K562 (cell line): ENCODE results near the gene SPATS1. TPM values are rescaled to one million over a fixed set of nuclear protein-coding genes. Genes with fewer than 3 reads are reported as not detected.
A peak's percentile ranks its signal among the peaks of the same experiment; 100 is the strongest.

ENCODE experiments used
- ATAC-seq: fragments of 200-7000 bp; cut with Tn5 transposase; 3 replicates; pipeline ENCODE4 v1.9.1; 2020; ENCODE audit warnings: moderate library complexity
- BruUV-seq: library from RNA; stranded (reverse); fragments of 400-500 nt; replicated peaks from 2 replicates; lab custom pipeline; 2021; lab: Mats Ljungman, UMichigan
- CTCF ChIA-PET: fragments of 300-600 bp; formaldehyde crosslinking; extraction: SDS; loops from one replicate; lab custom pipeline; 2021; ENCODE audit warnings: low intra/inter-chr PET ratio; lab: Yijun Ruan, JAX
- POLR2A ChIA-PET: fragments of 300-600, 350-650 bp; sonication (Branson Sonifier 250); formaldehyde crosslinking; extraction: SDS; loops from one replicate; lab custom pipeline; 2021; ENCODE audit warnings: antibody characterized with exemption, inconsistent platforms; lab: Yijun Ruan, JAX
- DNase-seq, 4 experiments: peaks; one replicate each; pipeline versions ENCODE4 v3.0.0 to v3.0.0-alpha.2; 2011 to 2018; ENCODE audit warnings: low spot score in 3 of 4, mixed read lengths in 3 of 4; ENCODE audit errors: extremely low read depth in 1 of 4
- FAIRE-seq: peaks from 2 replicates; lab custom pipeline; 2011; peaks lifted over from hg19 to GRCh38; lab: Jason Lieb, UNC
- H2AFZ ChIP-seq: 2 replicates; pipeline ENCODE4 v1.6.0; 2011; ENCODE audit warnings: low read depth, low read length, control low read depth, inconsistent platforms
- H3K27ac ChIP-seq: fragments of 200-600 bp; 3 replicates; pipeline ENCODE4 v1.8.0; 2011; ENCODE audit warnings: low read depth, mild to moderate bottlenecking, control low read depth, inconsistent platforms, low read length, moderate library complexity, mixed read lengths; ENCODE audit errors: extremely low read depth
- H3K27me3 ChIP-seq, 2 experiments: fragments of 300-600 bp in 1 of 2; 2 replicates in 1 of 2; 3 replicates in 1 of 2; pipeline versions ENCODE4 v1.6.0 to v1.8.0; 2011; ENCODE audit warnings: inconsistent platforms in 2 of 2, low read length in 2 of 2, mild to moderate bottlenecking in 1 of 2, mixed read lengths in 1 of 2, moderate library complexity in 1 of 2; ENCODE audit not compliant: control insufficient read depth in 2 of 2, insufficient read depth in 2 of 2
- H3K36me3 ChIP-seq: fragments of 300-600 bp; 3 replicates; pipeline ENCODE4 v1.8.0; 2011; ENCODE audit warnings: mild to moderate bottlenecking, low read length, inconsistent platforms; ENCODE audit not compliant: control insufficient read depth, insufficient read depth
- H3K4me1 ChIP-seq, 2 experiments: fragments of 200-600 bp in 1 of 2; replicated peaks in 1 of 2; 2 replicates in 1 of 2; 3 replicates in 1 of 2; pipeline versions ENCODE4 v1.5.1 to v1.8.0; 2011; ENCODE audit warnings: inconsistent platforms in 2 of 2, low read length in 2 of 2, mild to moderate bottlenecking in 1 of 2, mixed read lengths in 1 of 2, moderate library complexity in 1 of 2; ENCODE audit not compliant: control insufficient read depth in 2 of 2, insufficient read depth in 2 of 2
- H3K4me2 ChIP-seq: 2 replicates; pipeline ENCODE4 v1.6.1; 2011; ENCODE audit warnings: low read length, control low read depth, inconsistent platforms, mixed read lengths; ENCODE audit not compliant: insufficient read depth
- H3K4me3 ChIP-seq: fragments of 200-600 bp; sonication (generic), shearing (Covaris generic); 2 replicates; pipeline ENCODE4 v1.5.1; 2016; ENCODE audit warnings: control low read depth, inconsistent platforms
- H3K79me2 ChIP-seq: fragments of 200-600 bp; 3 replicates; pipeline ENCODE4 v1.8.0; 2011; ENCODE audit warnings: low read length, inconsistent platforms; ENCODE audit not compliant: control insufficient read depth, insufficient read depth
- H3K9ac ChIP-seq, 2 experiments: 2 replicates each; pipeline versions ENCODE4 v1.6.0 to v1.6.1; 2011; ENCODE audit warnings: low read depth in 2 of 2, low read length in 2 of 2, control low read depth in 1 of 2, inconsistent platforms in 1 of 2, mild to moderate bottlenecking in 1 of 2, mixed read lengths in 1 of 2; ENCODE audit not compliant: insufficient read depth in 1 of 2
- H3K9me1 ChIP-seq: one replicate; pipeline ENCODE4 v1.6.0; 2011; ENCODE audit warnings: inconsistent platforms, mild to moderate bottlenecking, low read length, moderate library complexity; ENCODE audit not compliant: control insufficient read depth, insufficient read depth
- H3K9me3 ChIP-seq: replicated peaks from 2 replicates; pipeline ENCODE4 v1.5.1; 2011; ENCODE audit warnings: low read depth, low read length, inconsistent platforms; ENCODE audit not compliant: control insufficient read depth, insufficient read depth
- H4K20me1 ChIP-seq: replicated peaks from 2 replicates; pipeline ENCODE4 v1.6.1; 2011; ENCODE audit warnings: low read length, inconsistent platforms, mixed read lengths; ENCODE audit not compliant: control insufficient read depth, insufficient read depth
- CEBPB ChIP-seq: fragments of 450-650 bp; IDR thresholded peaks from 2 replicates; pipeline ENCODE4 v1.6.1; 2016; ENCODE audit warnings: missing genetic modification characterization, missing compliant biosample characterization
- FOXJ2 ChIP-seq: fragments of 200-800 bp; sonication (Bioruptor generic); IDR thresholded peaks from 2 replicates; pipeline ENCODE4 v1.6.1; 2016; ENCODE audit warnings: missing genetic modification characterization, missing compliant biosample characterization
- HMG20A ChIP-seq: fragments of 450-650 bp; formaldehyde crosslinking; conservative IDR thresholded peaks from 2 replicates; pipeline ENCODE4 v1.4.0; 2020; ENCODE audit warnings: mild to moderate bottlenecking, mixed read lengths
- KLF1 ChIP-seq: fragments of 450-650 bp; IDR thresholded peaks from 2 replicates; pipeline ENCODE4 v1.6.1; 2016; ENCODE audit warnings: missing genetic modification characterization, missing compliant biosample characterization
- NFATC3 ChIP-seq: fragments of 450-650 bp; IDR thresholded peaks from 2 replicates; pipeline ENCODE4 v1.6.1; 2017; ENCODE audit warnings: mild to moderate bottlenecking
- NRF1 ChIP-seq, 2 experiments: fragments of 450-650 bp; IDR thresholded peaks in 1 of 2; conservative IDR thresholded peaks in 1 of 2; 2 replicates each; pipeline ENCODE4 v1.6.1; 2014; ENCODE audit warnings: mild to moderate bottlenecking in 2 of 2
- RUNX1 ChIP-seq: sonication (generic); IDR thresholded peaks from 2 replicates; pipeline ENCODE4 v1.6.1; 2016; ENCODE audit warnings: antibody characterized with exemption, low read depth
- SREBF1 ChIP-seq: fragments of 150-350 bp; IDR thresholded peaks from 2 replicates; pipeline ENCODE4 v1.6.1; 2014; ENCODE audit warnings: antibody characterized with exemption, low read depth, low read length, borderline replicate concordance
- TCFL5 ChIP-seq: fragments of 250-450 bp; sonication (Bioruptor Pico); conservative IDR thresholded peaks from 2 replicates; pipeline ENCODE4 v1.6.1; 2021; ENCODE audit warnings: mild to moderate bottlenecking, moderate library complexity, matching md5 sums
- ZBTB1 ChIP-seq: sonication (generic); formaldehyde crosslinking; IDR thresholded peaks from 2 replicates; pipeline ENCODE4 v1.8.1; 2023; ENCODE audit warnings: missing genetic modification reagents, low read depth, mild to moderate bottlenecking, borderline replicate concordance
- ZKSCAN8 ChIP-seq: fragments of 200-800 bp; sonication (Bioruptor generic); IDR thresholded peaks from 2 replicates; pipeline ENCODE4 v1.6.1; 2016; ENCODE audit warnings: missing genetic modification characterization, missing compliant biosample characterization
- ZNF146 ChIP-seq: IDR thresholded peaks from one replicate; pipeline ENCODE4 v1.6.1; 2018; ENCODE audit warnings: missing compliant biosample characterization; ENCODE audit not compliant: unreplicated experiment
- WGBS: fragments of 100-300 bp; shearing (Covaris generic); methylation state at CpG from one replicate; pipeline ENCODE4 v1.1.6; 2016; ENCODE audit warnings: low coverage, mixed read lengths; ENCODE audit not compliant: insufficient coverage; ENCODE audit errors: missing lambda C conversion rate; 5-methylcytosine and 5-hydroxymethylcytosine counted together
- in situ Hi-C: fragments of 300-500 bp; cut with MboI; formaldehyde crosslinking; loops from 4 replicates; pipeline ENCODE4 v1.15.0; 2018; ENCODE audit warnings: inconsistent platforms, mixed read lengths
- intact Hi-C: fragments of 100-400 bp; cut with micrococcal nuclease; formaldehyde crosslinking; loops from 2 replicates; pipeline ENCODE4 v1.14.2; 2022
- polyA plus RNA-seq, 8 experiments: library from polyadenylated mRNA; depleted of rRNA in 4 of 8; stranded (reverse) in 5 of 8; unstranded in 3 of 8; fragments of >200 nt; fragmentation: Nextera tagmentation in 2 of 8; fragmentation: Illumina TruSeq in 1 of 8; extraction: Ambion mirVana in 2 of 8; extraction: Trizol in 1 of 8; gene quantifications; 2 replicates each; pipeline versions ENCODE4 v1.2.1 to v1.2.3, GENCODE V29; 2011 to 2014; ENCODE audit warnings: inconsistent platforms in 1 of 8, missing spikeins in 1 of 8
- total RNA-seq, 7 experiments: library from RNA; depleted of rRNA in 6 of 7; stranded (reverse); fragments of >200 nt in 6 of 7; fragmentation: Illumina TruSeq in 2 of 7; extraction: Trizol in 2 of 7; gene quantifications; 2 replicates each; pipeline versions ENCODE4 v1.2.1 to v1.2.3, GENCODE V29; 2011 to 2021; ENCODE audit warnings: low replicate concordance in 1 of 7
- TF ChIP-seq, protein P1 (sequence below), 3 experiments: IDR thresholded peaks in 2 of 3; conservative IDR thresholded peaks in 1 of 3; 2 replicates each; pipeline ENCODE4 v1.5.1; 2011 to 2012; ENCODE audit warnings: low read length in 3 of 3, mild to moderate bottlenecking in 3 of 3, control low read depth in 2 of 3, improper control_type of control experiment in 1 of 3, inconsistent platforms in 1 of 3, low read depth in 1 of 3, mixed read lengths in 1 of 3, moderate library complexity in 1 of 3; ENCODE audit not compliant: insufficient read depth in 2 of 3

The SPATS1 gene
- total and polyA plus RNA-seq, 9 of the 15 experiments (the other 6 are each of a cell fraction or from before 2014, with no cell fraction given) = not detected

DNA sequence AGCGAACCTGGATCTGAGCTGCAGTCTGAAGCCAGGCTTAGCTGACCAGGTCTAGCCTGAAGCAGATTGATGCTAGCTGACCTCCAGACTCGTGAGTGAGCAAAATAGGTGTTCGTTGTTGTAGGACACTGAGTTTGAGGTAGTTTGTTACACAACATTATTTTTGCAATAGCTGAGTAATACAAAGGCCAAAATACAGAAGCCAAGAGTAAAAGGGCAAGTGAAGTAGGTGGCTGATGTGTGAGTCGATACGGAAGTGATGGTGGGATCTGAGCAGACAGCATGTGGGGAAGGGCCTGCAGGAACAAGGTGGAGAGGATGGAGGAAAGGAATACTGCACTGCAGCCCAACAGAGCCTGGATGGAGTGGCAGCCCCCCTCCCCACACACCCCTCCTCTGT, 8.5 kb upstream of the SPATS1 start:
- ChIA-PET POLR2A (interaction anchor here (0.7 to 1.3 kb wide), 2 partner anchors 77 to 171 kb away, joined by 3 read pairs; no protein-coding TSS in a partner anchor), CTCF (no interaction called here)
- 14% methylated on average over 5 of the region's 5 CpGs for WGBS
- peaks cover 0 to 2% of the 10 kb centered on the region in 2 experiments; a peak in 1 of 5 replicates for H3K4me1 ChIP-seq
- H4K20me1 ChIP-seq = no peaks in the 10 kb centered on the region
- no peak for FAIRE-seq
- no peak overlapping the region for H3K4me3 ChIP-seq
- DNase-seq = no peak
- no TSS peak for BruUV-seq
- no peak overlapping the region for H3K9ac ChIP-seq
- intact Hi-C loops = loop anchor here (10.0 kb wide), 1 partner anchor 239 kb away; no protein-coding TSS in a partner anchor
- no peaks in the 10 kb centered on the region for H3K9me1 ChIP-seq
- no peak overlapping the region for H3K4me2 ChIP-seq
- H3K27ac ChIP-seq = no peak overlapping the region
- H3K9me3 ChIP-seq = no peaks in the 10 kb centered on the region
- H3K27me3 ChIP-seq = peaks cover 41 to 44% of the 10 kb centered on the region in 2 experiments
- 0 out of 2 replicates have a peak, but pooled peaks have one; percentile 22 for TF ChIP-seq CEBPB (tag)
- TF ChIP-seq RUNX1 = no peak
- no peak for ATAC-seq
- no peak overlapping the region for H2AFZ ChIP-seq
- H3K36me3 ChIP-seq = no peaks in the 10 kb centered on the region
- no peaks in the 10 kb centered on the region for H3K79me2 ChIP-seq
- in situ Hi-C loops = no loop called here

DNA sequence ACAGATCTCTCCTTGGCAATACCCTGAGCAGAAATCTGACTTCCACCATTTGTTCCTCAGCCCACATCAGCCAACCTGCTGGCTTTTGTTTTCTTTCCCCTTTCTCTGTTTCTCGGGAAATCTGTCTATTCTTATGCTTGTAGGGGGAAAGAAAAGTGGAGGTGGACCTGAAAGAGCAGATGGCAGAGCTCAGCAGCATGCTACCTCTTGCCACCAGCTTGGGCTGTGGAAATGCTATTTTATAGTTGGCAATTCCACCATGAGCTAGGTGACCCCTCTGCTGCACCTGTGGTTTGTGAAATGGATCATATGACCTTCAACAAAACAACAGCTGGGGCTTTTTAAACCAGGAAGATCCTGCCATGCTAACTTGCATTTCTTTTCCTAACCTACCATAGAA, 6.8 kb upstream of the SPATS1 start:
- Histone ChIP-seq H3K9me1 (no peaks in the 10 kb centered on the region), H3K4me3 (no peak overlapping the region), H3K27ac (no peak overlapping the region), H2AFZ (no peak overlapping the region), H3K36me3 (no peaks in the 10 kb centered on the region), H3K27me3 (peaks cover 27 to 34% of the 10 kb centered on the region in 2 experiments), H3K9me3 (no peaks in the 10 kb centered on the region), H4K20me1 (no peaks in the 10 kb centered on the region), H3K4me1 (peaks cover 0 to 2% of the 10 kb centered on the region in 2 experiments; a peak in 1 of 5 replicates), H3K9ac (no peak overlapping the region), H3K4me2 (no peak overlapping the region), H3K79me2 (no peaks in the 10 kb centered on the region)
- in situ Hi-C loops (no loop called here), intact Hi-C loops (loop anchor here (10.0 kb wide), 1 partner anchor 241 kb away; no protein-coding TSS in a partner anchor)
- ChIA-PET CTCF (no interaction called here), POLR2A (interaction anchor here (0.6 to 1.5 kb wide), 6 partner anchors 23 to 760 kb away, joined by 3 read pairs; partner anchors contain the start of genes AARS2, POLH and XPO5)
- 0% methylated on average over 1 of the region's 1 CpG for WGBS
- no TSS peak for BruUV-seq
- ATAC-seq = no peak
- no peak for DNase-seq
- no peak for FAIRE-seq
- TF ChIP-seq NFATC3 (no peak), ZNF146 (CRISPR knock-in tag) (no peak), KLF1 (tag) (no peak), ZKSCAN8 (CRISPR knock-in tag) (no peak), HMG20A (CRISPR knock-in tag) (no peak), ZBTB1 (CRISPR knock-in tag) (no peak), TCFL5 (CRISPR knock-in tag) (no peak), NRF1 (conservative IDR thresholded peaks at IDR 0.05 in 1 of 2, IDR thresholded peaks at IDR 0.05 in 1 of 2) (no peak), SREBF1 (no peak), FOXJ2 (tag) (no peak)
- TF ChIP-seq, protein P1, sequence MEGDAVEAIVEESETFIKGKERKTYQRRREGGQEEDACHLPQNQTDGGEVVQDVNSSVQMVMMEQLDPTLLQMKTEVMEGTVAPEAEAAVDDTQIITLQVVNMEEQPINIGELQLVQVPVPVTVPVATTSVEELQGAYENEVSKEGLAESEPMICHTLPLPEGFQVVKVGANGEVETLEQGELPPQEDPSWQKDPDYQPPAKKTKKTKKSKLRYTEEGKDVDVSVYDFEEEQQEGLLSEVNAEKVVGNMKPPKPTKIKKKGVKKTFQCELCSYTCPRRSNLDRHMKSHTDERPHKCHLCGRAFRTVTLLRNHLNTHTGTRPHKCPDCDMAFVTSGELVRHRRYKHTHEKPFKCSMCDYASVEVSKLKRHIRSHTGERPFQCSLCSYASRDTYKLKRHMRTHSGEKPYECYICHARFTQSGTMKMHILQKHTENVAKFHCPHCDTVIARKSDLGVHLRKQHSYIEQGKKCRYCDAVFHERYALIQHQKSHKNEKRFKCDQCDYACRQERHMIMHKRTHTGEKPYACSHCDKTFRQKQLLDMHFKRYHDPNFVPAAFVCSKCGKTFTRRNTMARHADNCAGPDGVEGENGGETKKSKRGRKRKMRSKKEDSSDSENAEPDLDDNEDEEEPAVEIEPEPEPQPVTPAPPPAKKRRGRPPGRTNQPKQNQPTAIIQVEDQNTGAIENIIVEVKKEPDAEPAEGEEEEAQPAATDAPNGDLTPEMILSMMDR (IDR thresholded peaks at IDR 0.05 in 2 of 3, conservative IDR thresholded peaks at IDR 0.05 in 1 of 3; ENCODE audit: insufficient read depth in 2 of 3, low read depth in 1 of 3, low read length in 3 of 3) = no peak
